ENCODE data around the gene MAGI2. TPM values are rescaled to one million over a fixed set of nuclear protein-coding genes. Genes with fewer than 3 reads are reported as not detected.

Gene MAGI2
- total RNA-seq, 3 donors from 2014 or later: 9.8 to 22.7 (median 20.2) TPM

GRCh38 chr7:78673272-78673671 lies 780.2 kb downstream of the MAGI2 start:
- intact Hi-C loops (cut with DNase I; ENCODE audit: low total_unique reads): no loop called here
- Histone ChIP-seq H3K36me3 (no peaks in the 10 kb centered on the region), H3K9me3 (no peaks in the 10 kb centered on the region), H3K27ac (no peak overlapping the region), H3K4me3 (no peak overlapping the region), H3K4me1 (no peaks in the 10 kb centered on the region), H3K27me3 (no peaks in the 10 kb centered on the region)
- TF ChIP-seq CTCF (IDR thresholded peaks at IDR 0.05) (no peak), POLR2A (IDR thresholded peaks at IDR 0.05) (no peak), POLR2AphosphoS5 (IDR thresholded peaks at IDR 0.05) (no peak)
- no peak for DNase-seq (ENCODE audit: low spot score in 2 of 2)

GRCh38 chr7:78662939-78663338 lies 790.5 kb downstream of the MAGI2 start:
- Histone ChIP-seq H3K27me3 (no peaks in the 10 kb centered on the region), H3K4me1 (no peaks in the 10 kb centered on the region), H3K9me3 (no peaks in the 10 kb centered on the region), H3K27ac (no peak overlapping the region), H3K4me3 (no peak overlapping the region), H3K36me3 (no peaks in the 10 kb centered on the region)
- no peak for DNase-seq (ENCODE audit: low spot score in 2 of 2)
- TF ChIP-seq POLR2A (IDR thresholded peaks at IDR 0.05): no peak
- no peak for TF ChIP-seq POLR2AphosphoS5 (IDR thresholded peaks at IDR 0.05)
- TF ChIP-seq CTCF (IDR thresholded peaks at IDR 0.05): no peak
- intact Hi-C loops (cut with DNase I; ENCODE audit: low total_unique reads): no loop called here

GRCh38 chr7:78649976-78650375 lies 803.5 kb downstream of the MAGI2 start:
- DNase-seq (ENCODE audit: low spot score in 2 of 2): no peak
- no peaks in the 10 kb centered on the region for H3K9me3 ChIP-seq
- TF ChIP-seq POLR2A (IDR thresholded peaks at IDR 0.05): no peak
- no peak for TF ChIP-seq CTCF (IDR thresholded peaks at IDR 0.05)
- TF ChIP-seq POLR2AphosphoS5 (IDR thresholded peaks at IDR 0.05): no peak

GRCh38 chr7:78649236-78649635 lies 804.2 kb downstream of the MAGI2 start:
- intact Hi-C loops (cut with DNase I; ENCODE audit: low total_unique reads): no loop called here
- H3K27me3 ChIP-seq: no peaks in the 10 kb centered on the region
- no peak overlapping the region for H3K27ac ChIP-seq
- no peak overlapping the region for H3K4me3 ChIP-seq
- TF ChIP-seq CTCF (IDR thresholded peaks at IDR 0.05) (no peak), POLR2AphosphoS5 (IDR thresholded peaks at IDR 0.05) (no peak), POLR2A (IDR thresholded peaks at IDR 0.05) (no peak)
- H3K4me1 ChIP-seq: no peaks in the 10 kb centered on the region
- no peak for DNase-seq (ENCODE audit: low spot score in 2 of 2)
- H3K9me3 ChIP-seq: no peaks in the 10 kb centered on the region
- no peaks in the 10 kb centered on the region for H3K36me3 ChIP-seq

More at GRCh38 chr7:78649976-78650375, 803.5 kb downstream of the MAGI2 start:
- no peak overlapping the region for H3K4me3 ChIP-seq
- H3K36me3 ChIP-seq: no peaks in the 10 kb centered on the region
- intact Hi-C loops (cut with DNase I; ENCODE audit: low total_unique reads): no loop called here
- no peak overlapping the region for H3K27ac ChIP-seq
- no peaks in the 10 kb centered on the region for H3K4me1 ChIP-seq
- no peaks in the 10 kb centered on the region for H3K27me3 ChIP-seq

GRCh38 chr7:78642751-78643150 lies 810.7 kb downstream of the MAGI2 start:
- Histone ChIP-seq H3K4me1 (no peaks in the 10 kb centered on the region), H3K4me3 (no peak overlapping the region), H3K27ac (no peak overlapping the region), H3K27me3 (no peaks in the 10 kb centered on the region), H3K9me3 (no peaks in the 10 kb centered on the region), H3K36me3 (no peaks in the 10 kb centered on the region)
- TF ChIP-seq POLR2A (IDR thresholded peaks at IDR 0.05) (no peak), CTCF (IDR thresholded peaks at IDR 0.05) (no peak), POLR2AphosphoS5 (IDR thresholded peaks at IDR 0.05) (no peak)
- intact Hi-C loops (cut with DNase I; ENCODE audit: low total_unique reads): no loop called here
- no peak for DNase-seq (ENCODE audit: low spot score in 2 of 2)

Measured in breast epithelium (tissue), 4 donors.